Loucy (cell line): Measurements from ENCODE around the gene TPD52L1.

Experiments used
- EZH2phosphoT487 ChIP-seq: fragments of 200-600 bp; IDR thresholded peaks from 2 replicates; pipeline ENCODE4 v1.6.1; 2018; ENCODE audit warnings: antibody characterized with exemption, mild to moderate bottlenecking, moderate library complexity, borderline replicate concordance
- TF ChIP-seq, protein P1 (sequence below): fragments of 200-600 bp; sonication (generic); conservative IDR thresholded peaks from 2 replicates; pipeline ENCODE4 v1.5.1; 2014; ENCODE audit warnings: mild to moderate bottlenecking, antibody characterized with exemption, low read length

DNA sequence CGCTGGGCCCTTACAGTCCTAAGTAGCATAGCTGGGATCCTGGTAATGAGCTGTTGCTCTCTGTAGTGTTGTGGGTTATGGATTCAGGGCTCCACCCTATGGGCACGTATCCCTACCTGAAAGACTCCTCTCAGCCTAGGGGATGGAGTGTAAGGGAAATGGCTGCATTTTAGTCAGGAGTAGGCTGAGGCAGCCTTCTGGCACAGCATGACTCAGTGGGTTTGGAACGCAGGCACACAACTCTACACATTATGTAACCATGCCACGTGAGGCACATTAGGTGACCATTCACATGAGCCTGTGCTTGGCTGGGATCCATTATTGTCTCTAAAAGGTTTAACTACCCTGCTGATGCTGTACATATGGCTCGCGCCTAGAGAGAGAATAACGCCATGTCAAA, 120.4 kb downstream of the TPD52L1 start:
- TF ChIP-seq, protein P1, sequence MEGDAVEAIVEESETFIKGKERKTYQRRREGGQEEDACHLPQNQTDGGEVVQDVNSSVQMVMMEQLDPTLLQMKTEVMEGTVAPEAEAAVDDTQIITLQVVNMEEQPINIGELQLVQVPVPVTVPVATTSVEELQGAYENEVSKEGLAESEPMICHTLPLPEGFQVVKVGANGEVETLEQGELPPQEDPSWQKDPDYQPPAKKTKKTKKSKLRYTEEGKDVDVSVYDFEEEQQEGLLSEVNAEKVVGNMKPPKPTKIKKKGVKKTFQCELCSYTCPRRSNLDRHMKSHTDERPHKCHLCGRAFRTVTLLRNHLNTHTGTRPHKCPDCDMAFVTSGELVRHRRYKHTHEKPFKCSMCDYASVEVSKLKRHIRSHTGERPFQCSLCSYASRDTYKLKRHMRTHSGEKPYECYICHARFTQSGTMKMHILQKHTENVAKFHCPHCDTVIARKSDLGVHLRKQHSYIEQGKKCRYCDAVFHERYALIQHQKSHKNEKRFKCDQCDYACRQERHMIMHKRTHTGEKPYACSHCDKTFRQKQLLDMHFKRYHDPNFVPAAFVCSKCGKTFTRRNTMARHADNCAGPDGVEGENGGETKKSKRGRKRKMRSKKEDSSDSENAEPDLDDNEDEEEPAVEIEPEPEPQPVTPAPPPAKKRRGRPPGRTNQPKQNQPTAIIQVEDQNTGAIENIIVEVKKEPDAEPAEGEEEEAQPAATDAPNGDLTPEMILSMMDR, result no peak
- no peak for TF ChIP-seq EZH2phosphoT487
